SK-N-MC (cell line): ENCODE data around the gene CADPS2.

Experiments
- DNase-seq: peaks from one replicate; pipeline ENCODE4 v3.0.0-alpha.2; 2011; ENCODE audit warnings: low read depth, low spot score
- H3K27ac ChIP-seq: fragments of 200-600 bp; sonication (generic); 2 replicates; pipeline ENCODE4 v1.5.1; 2016; ENCODE audit warnings: mixed run types
- H3K36me3 ChIP-seq: fragments of 200-600 bp; sonication (generic); 2 replicates; pipeline ENCODE4 v1.6.1; 2017; ENCODE audit warnings: antibody characterized with exemption, low read length, mixed read lengths; ENCODE audit not compliant: insufficient read depth
- H3K4me3 ChIP-seq: fragments of 200-600 bp; sonication (generic); 2 replicates; pipeline ENCODE4 v1.5.1; 2016
- H3K9ac ChIP-seq: fragments of 200-600 bp; sonication (generic); 2 replicates; pipeline ENCODE4 v1.8.0; 2017; ENCODE audit warnings: mixed run types, mixed read lengths; ENCODE audit not compliant: insufficient read length
- H3K9me3 ChIP-seq: fragments of 200-600 bp; sonication (generic); 2 replicates; pipeline ENCODE4 v1.6.1; 2017; ENCODE audit warnings: low read depth, mild to moderate bottlenecking, antibody characterized with exemption, low read length, moderate library complexity, mixed read lengths
- EZH2 ChIP-seq: fragments of 200-600 bp; sonication (generic); IDR thresholded peaks from one replicate; pipeline ENCODE4 v1.6.1; 2017; ENCODE audit warnings: antibody characterized with exemption
- FOXP2 ChIP-seq: optimal IDR thresholded peaks from 2 replicates; pipeline ENCODE3; 2011; ENCODE audit warnings: mild to moderate bottlenecking, moderate library complexity; ENCODE audit not compliant: insufficient read depth; ENCODE audit errors: extremely low read length, control extremely low read depth
- POLR2AphosphoS5 ChIP-seq: IDR thresholded peaks from 2 replicates; pipeline ENCODE4 v1.6.1; 2012; ENCODE audit warnings: mild to moderate bottlenecking, low read depth, low read length, borderline replicate concordance

Gene CADPS2

DNA sequence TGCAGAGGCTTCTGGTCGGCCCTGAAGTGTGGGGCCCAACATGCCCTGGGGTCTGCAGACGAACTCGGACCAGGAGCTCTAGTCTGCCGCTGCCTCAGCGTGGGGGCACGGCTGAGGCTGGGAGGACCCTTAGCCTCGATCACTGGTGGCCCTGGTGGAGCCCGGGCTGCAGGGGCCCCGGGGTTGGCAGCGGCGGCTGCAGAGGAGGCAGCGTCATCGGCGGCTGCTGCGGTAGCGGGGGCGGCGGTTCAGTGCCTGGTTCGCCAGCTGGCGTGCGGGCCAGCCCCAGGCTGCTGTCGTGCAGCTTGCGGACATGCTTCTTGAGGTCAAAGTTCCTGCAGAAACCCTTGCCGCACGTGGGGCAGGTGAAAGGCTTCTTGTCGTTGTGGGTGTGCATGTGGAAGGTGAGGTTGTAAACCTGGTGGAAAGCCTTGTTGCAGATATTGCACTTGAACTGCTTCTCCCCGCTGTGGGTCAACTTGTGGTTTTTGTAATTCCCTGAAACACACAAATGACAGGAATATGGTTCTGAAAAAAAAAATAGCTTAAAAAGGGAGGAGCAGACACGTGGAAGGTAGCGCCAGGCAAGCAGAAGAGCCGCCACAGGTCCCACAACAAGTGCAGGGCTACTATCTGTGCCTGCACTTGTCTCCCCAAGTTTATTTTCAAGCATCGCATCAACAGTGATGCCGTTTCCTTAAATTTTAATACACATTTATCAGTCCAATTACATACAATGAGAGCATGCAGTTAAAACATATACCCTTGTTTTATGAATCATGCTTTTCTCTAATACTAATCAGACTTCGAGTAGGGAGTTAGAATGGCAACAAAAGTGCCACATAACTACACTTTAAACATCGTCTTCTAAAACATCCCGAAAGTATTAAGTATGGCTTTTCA lies 584.2 kb downstream of the CADPS2 start:
- Histone ChIP-seq H3K4me3 (peak overlapping the region; percentile 83), H3K27ac (peak overlapping the region; percentile 99), H3K9ac (peak overlapping the region; percentile 95), H3K36me3 (peaks cover 33% of the 10 kb centered on the region), H3K9me3 (no peaks in the 10 kb centered on the region)
- TF ChIP-seq EZH2 (no peak), FOXP2 (no peak), POLR2AphosphoS5 (no peak; the same call in none of the 2 replicates)
- DNase-seq: no peak

DNA sequence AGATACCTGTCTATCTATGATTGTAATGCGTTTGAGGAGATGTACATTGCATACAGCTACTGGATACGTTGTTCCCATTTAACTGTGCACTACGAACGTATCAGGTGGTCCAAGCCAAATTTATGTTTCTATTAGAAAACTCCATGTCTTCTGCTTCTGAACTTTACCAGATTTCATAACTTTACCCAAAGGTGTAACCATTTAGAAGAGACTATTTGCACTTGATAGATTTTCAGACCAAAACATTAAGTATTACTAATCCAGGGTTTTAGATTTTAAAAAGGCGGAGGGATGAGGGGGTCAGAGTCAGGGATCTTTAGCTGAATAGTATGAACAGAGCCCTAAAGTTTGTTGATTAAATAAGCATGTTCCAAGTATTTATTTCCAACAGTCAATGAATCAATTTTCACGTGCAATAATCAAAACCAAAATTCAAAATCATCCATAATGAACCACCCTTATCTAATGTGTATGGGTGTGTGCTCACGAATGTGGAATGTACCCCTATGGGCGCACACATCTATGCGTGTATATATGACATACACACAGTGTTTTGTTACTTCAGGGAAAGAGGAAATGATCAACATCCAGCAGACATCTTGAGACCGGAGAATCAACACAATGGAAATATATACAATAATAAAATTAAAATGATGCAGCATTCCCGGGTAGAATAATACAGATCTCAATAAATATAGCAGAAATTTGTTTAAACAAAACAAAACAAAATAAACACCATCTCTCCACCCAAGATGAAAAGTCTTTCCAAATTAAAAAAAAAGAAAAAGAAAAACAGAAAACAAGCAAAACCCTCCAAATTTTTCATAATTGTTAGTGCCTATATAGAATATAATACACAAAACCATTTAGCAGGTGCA lies 585.1 kb downstream of the CADPS2 start:
- Histone ChIP-seq H3K27ac (peak overlapping the region; percentile 99), H3K4me3 (peak overlapping the region; percentile 83), H3K36me3 (peaks cover 25% of the 10 kb centered on the region), H3K9me3 (no peaks in the 10 kb centered on the region), H3K9ac (peak overlapping the region; percentile 95)
- TF ChIP-seq FOXP2 (no peak), EZH2 (no peak), POLR2AphosphoS5 (no peak)
- DNase-seq: no peak

DNA sequence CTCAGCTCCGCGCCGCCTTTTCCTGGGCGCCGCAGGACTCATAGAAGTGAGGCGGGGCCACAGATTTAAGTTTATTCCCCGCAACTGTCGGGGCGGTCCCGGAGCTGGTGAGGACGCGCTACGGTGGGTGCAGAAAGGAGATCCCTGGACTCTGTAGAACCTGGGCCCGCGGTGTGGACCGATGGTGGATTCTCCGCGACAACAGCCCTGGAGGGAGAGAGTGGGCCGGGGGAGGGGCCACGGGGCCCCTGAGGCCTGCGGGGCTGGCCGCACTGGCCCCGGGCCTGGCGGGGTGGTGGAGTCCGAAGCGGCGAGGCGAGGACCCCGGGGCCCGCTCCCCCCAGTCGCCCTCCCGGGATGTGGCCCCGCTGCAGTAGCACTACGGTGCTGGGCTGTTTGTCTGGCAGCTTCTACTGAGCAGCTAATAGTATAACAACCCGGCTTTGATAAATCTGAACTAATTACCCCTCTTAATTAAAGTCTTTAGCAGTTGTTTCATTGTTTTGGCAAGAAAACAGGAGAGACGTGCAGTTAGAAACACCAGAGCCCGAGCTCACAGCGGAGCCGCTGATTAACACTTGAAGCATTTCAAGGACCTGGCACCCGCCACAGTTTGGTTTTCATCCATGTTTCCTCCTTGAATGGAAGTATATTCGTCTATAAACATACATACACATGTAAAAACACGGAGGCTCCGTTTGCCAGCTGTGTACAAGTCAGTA lies 585.9 kb downstream of the CADPS2 start:
- H3K9ac ChIP-seq: peak overlapping the region; percentile 95
- H3K36me3 ChIP-seq: peaks cover 25% of the 10 kb centered on the region
- H3K9me3 ChIP-seq: no peaks in the 10 kb centered on the region
- H3K4me3 ChIP-seq: peak overlapping the region; percentile 83
- TF ChIP-seq POLR2AphosphoS5 (peak; percentile 47), EZH2 (no peak)
- peak overlapping the region; percentile 99 for H3K27ac ChIP-seq
- DNase-seq: no peak

DNA sequence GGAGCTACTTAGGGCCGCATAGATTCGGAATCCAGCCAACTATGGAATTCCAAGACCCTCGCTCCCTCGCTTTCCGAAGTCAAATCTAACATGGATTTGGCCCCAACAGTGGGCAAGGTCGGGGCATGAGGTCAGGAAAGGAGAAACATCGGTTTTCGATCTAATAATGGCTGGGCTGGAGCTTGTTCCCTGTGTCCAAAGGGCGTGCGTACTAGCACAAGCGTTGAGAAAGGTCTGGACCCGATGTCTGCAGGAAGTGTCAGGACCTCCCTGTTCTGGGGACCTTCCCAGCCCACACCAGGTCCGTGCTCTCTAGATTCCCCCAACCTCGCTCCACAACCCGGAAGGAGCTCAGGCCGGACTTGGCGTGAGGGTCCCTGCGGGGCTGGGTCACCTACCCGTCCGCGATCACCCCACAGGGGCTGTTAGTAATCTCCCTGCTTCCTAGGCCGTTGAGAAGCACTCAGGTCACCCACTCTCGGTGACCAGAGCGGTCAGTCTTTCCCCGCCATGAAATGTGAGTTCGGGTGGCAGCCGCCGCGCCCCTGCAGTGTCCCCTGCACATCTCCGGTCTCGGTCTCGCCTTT lies 586.5 kb downstream of the CADPS2 start:
- Histone ChIP-seq H3K27ac (peak overlapping the region; percentile 99), H3K4me3 (peak overlapping the region; percentile 83), H3K9me3 (no peaks in the 10 kb centered on the region), H3K9ac (peak overlapping the region; percentile 95), H3K36me3 (peaks cover 25% of the 10 kb centered on the region)
- TF ChIP-seq POLR2AphosphoS5: no peak
- TF ChIP-seq FOXP2: no peak
- no peak for TF ChIP-seq EZH2
- DNase-seq: no peak

DNA sequence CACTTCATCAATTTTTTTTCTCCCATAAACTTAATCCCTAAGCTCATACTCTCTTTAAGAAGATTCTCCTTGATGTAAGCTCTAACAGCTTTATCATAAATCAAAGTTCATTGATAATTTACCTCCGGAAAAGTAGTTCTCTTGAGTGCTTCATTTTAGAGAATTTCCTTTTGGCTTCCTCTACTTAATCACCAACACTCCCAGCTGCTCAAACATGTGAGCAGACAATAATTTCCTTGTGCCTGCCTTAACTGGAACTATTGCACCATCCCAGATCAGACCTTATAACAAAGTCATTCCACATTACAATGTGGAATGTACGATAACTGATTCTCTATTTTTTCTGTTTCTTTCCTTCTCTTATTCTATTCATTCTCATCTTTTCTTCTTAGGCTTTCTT lies 587.6 kb downstream of the CADPS2 start:
- peaks cover 25% of the 10 kb centered on the region for H3K36me3 ChIP-seq
- no peaks in the 10 kb centered on the region for H3K9me3 ChIP-seq
- peak; percentile 90 for DNase-seq
- TF ChIP-seq POLR2AphosphoS5: peak; percentile 80; the same call in 1 of the 2 replicates
- no peak for TF ChIP-seq FOXP2
- no peak for TF ChIP-seq EZH2
- peak overlapping the region; percentile 83 for H3K4me3 ChIP-seq
- peak overlapping the region; percentile 39 for H3K9ac ChIP-seq
- peak overlapping the region; percentile 99 for H3K27ac ChIP-seq

DNA sequence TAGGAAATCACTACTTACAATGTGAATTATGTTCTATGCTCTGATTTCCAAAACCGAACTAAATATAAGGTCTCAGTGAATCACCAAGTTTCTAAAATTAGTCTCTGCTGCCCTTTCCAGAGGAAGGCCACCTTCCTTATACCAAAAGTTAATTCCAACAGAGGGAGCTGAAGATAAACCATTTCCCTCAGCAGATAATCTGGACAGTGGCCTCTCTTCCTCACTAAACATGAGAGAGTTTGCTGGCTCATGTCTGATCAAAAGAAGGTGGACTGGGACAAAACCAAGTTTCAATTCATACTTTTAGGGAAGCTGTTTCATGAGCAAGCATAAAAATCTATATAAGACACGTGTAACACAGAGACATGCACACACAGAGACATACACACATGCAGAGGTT lies 588.1 kb downstream of the CADPS2 start:
- no peak for TF ChIP-seq POLR2AphosphoS5
- TF ChIP-seq FOXP2: no peak
- TF ChIP-seq EZH2: no peak
- Histone ChIP-seq H3K27ac (peak overlapping the region; percentile 99), H3K4me3 (peak overlapping the region; percentile 83)

DNA sequence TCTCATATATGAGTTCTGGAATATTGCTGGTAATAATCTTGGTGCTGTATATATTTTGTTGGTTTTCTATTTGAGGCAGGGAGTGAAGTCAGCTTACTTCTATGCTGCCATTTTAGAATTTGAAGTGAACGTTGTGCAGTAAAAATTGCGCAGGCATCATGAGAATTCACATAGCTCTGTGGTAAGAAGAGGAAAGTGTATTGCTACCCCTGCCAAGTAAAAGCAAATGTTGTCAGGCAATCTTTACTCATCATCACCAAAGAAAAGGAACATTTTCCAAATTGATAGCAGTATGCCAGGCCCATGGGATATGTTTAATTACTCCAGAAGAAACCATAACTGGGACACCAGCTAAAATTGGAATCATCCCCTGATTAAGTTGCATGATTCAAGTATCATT lies 595.1 kb downstream of the CADPS2 start:
- peaks cover 9% of the 10 kb centered on the region; the same call in 1 of the 2 replicates for H3K9me3 ChIP-seq
- H3K9ac ChIP-seq: no peak overlapping the region
- H3K4me3 ChIP-seq: no peak overlapping the region
- no peaks in the 10 kb centered on the region for H3K36me3 ChIP-seq
- H3K27ac ChIP-seq: no peak overlapping the region
- DNase-seq: no peak
- TF ChIP-seq POLR2AphosphoS5: no peak
- no peak for TF ChIP-seq EZH2
- no peak for TF ChIP-seq FOXP2

More for the DNA sequence above, 588.1 kb downstream of the CADPS2 start:
- no peak for DNase-seq
- Histone ChIP-seq H3K36me3 (peaks cover 25% of the 10 kb centered on the region), H3K9ac (peak overlapping the region; percentile 39), H3K9me3 (0 out of 2 replicates have a peak, but pooled peaks cover 1% of the 10 kb centered on the region)

DNA sequence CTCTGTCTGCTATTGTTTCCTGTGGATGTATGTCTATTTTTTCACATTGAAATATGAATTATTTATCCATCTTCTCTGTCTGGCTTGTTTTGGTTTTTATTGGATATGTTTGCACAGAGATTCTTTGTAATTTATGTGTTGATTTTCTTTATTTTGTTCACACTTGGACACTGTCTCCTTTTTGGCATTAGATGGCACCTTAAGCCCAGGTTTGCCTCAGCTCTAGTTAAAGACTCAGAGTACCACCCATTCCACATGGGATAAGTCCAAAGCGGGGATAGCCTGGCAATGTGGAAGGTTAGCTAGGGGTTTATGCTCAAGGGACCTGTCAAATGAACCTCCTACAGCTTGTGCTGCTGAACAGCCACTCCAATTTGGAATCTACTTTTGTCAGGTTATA lies 595.8 kb downstream of the CADPS2 start:
- no peak overlapping the region for H3K4me3 ChIP-seq
- DNase-seq: no peak
- no peak overlapping the region for H3K9ac ChIP-seq
- no peaks in the 10 kb centered on the region for H3K36me3 ChIP-seq
- peaks cover 9% of the 10 kb centered on the region; the same call in 1 of the 2 replicates for H3K9me3 ChIP-seq
- TF ChIP-seq EZH2 (no peak), FOXP2 (no peak), POLR2AphosphoS5 (no peak)
- H3K27ac ChIP-seq: no peak overlapping the region
